Loucy (cell line): Measurements from ENCODE around the gene PHKA1.

Experiments
- H2AFZ ChIP-seq: fragments of 200-600 bp; sonication (generic); 2 replicates; pipeline ENCODE4 v1.6.0; 2016; ENCODE audit warnings: antibody characterized with exemption, mild to moderate bottlenecking, low read length, moderate library complexity
- H3F3A ChIP-seq: fragments of 200-600 bp; 2 replicates; pipeline ENCODE4 v1.6.0; 2016; ENCODE audit warnings: antibody characterized with exemption, low read depth, mild to moderate bottlenecking
- H3K27me3 ChIP-seq: fragments of 200-600 bp; sonication (generic); 2 replicates; pipeline ENCODE4 v1.6.1; 2014; ENCODE audit warnings: low read length, mild to moderate bottlenecking; ENCODE audit not compliant: insufficient read depth, poor library complexity, severe bottlenecking
- H3K36me3 ChIP-seq: fragments of 200-600 bp; sonication (generic); 2 replicates; pipeline ENCODE4 v1.6.1; 2016; ENCODE audit warnings: low read length; ENCODE audit not compliant: insufficient read depth
- H3K4me1 ChIP-seq: fragments of 200-600 bp; sonication (generic); 2 replicates; pipeline ENCODE4 v1.5.1; 2014; ENCODE audit warnings: low read length, mild to moderate bottlenecking; ENCODE audit not compliant: insufficient read depth, poor library complexity, severe bottlenecking
- H3K4me2 ChIP-seq: fragments of 200-600 bp; sonication (generic); 2 replicates; pipeline ENCODE4 v1.6.0; 2014; ENCODE audit warnings: antibody characterized with exemption, low read length, low read depth, mild to moderate bottlenecking; ENCODE audit not compliant: poor library complexity, severe bottlenecking
- H3K4me3 ChIP-seq: fragments of 200-600 bp; sonication (generic); 2 replicates; pipeline ENCODE4 v1.5.1; 2014; ENCODE audit warnings: low read length, mild to moderate bottlenecking, mixed read lengths; ENCODE audit not compliant: poor library complexity, severe bottlenecking
- H3K79me2 ChIP-seq: fragments of 200-600 bp; sonication (generic); 2 replicates; pipeline ENCODE4 v1.6.1; 2014; ENCODE audit warnings: low read length; ENCODE audit not compliant: insufficient read depth
- H3K9ac ChIP-seq: fragments of 200-600 bp; sonication (generic); 2 replicates; pipeline ENCODE4 v1.6.0; 2014; ENCODE audit warnings: mild to moderate bottlenecking, low read depth, low read length, moderate library complexity; ENCODE audit not compliant: poor library complexity, severe bottlenecking
- H3K9me2 ChIP-seq: fragments of 200-600 bp; sonication (generic); replicated peaks from 2 replicates; pipeline ENCODE4 v1.6.1; 2016; ENCODE audit warnings: low read depth, low read length, mixed read lengths
- H3K9me3 ChIP-seq: fragments of 200-600 bp; sonication (generic); 2 replicates; pipeline ENCODE4 v1.6.1; 2014; ENCODE audit warnings: mild to moderate bottlenecking, antibody characterized with exemption, low read length, low read depth; ENCODE audit not compliant: insufficient read depth
- H4K20me1 ChIP-seq: fragments of 200-600 bp; sonication (generic); 2 replicates; pipeline ENCODE4 v1.6.0; 2014; ENCODE audit warnings: antibody characterized with exemption, low read length, mild to moderate bottlenecking; ENCODE audit not compliant: insufficient read depth, poor library complexity, severe bottlenecking
- EZH2phosphoT487 ChIP-seq: fragments of 200-600 bp; IDR thresholded peaks from 2 replicates; pipeline ENCODE4 v1.6.1; 2018; ENCODE audit warnings: antibody characterized with exemption, mild to moderate bottlenecking, moderate library complexity, borderline replicate concordance
- TF ChIP-seq, protein P1 (sequence below): fragments of 200-600 bp; sonication (generic); conservative IDR thresholded peaks from 2 replicates; pipeline ENCODE4 v1.5.1; 2014; ENCODE audit warnings: mild to moderate bottlenecking, antibody characterized with exemption, low read length

PHKA1 gene

GRCh38 chrX:72576141-72576894 is 137.8 kb downstream of the PHKA1 start:
- Histone ChIP-seq H3K36me3 (no peaks in the 10 kb centered on the region), H3K27me3 (no peaks in the 10 kb centered on the region), H3K4me2 (no peak overlapping the region), H3K4me1 (peaks cover 5% of the 10 kb centered on the region), H3K79me2 (peaks cover 10% of the 10 kb centered on the region), H3K9me2 (no peaks in the 10 kb centered on the region), H3K4me3 (no peak overlapping the region), H2AFZ (no peak overlapping the region), H4K20me1 (no peaks in the 10 kb centered on the region), H3F3A (no peaks in the 10 kb centered on the region), H3K9me3 (no peaks in the 10 kb centered on the region), H3K9ac (no peak overlapping the region)
- TF ChIP-seq EZH2phosphoT487 = no peak
- TF ChIP-seq, protein P1, sequence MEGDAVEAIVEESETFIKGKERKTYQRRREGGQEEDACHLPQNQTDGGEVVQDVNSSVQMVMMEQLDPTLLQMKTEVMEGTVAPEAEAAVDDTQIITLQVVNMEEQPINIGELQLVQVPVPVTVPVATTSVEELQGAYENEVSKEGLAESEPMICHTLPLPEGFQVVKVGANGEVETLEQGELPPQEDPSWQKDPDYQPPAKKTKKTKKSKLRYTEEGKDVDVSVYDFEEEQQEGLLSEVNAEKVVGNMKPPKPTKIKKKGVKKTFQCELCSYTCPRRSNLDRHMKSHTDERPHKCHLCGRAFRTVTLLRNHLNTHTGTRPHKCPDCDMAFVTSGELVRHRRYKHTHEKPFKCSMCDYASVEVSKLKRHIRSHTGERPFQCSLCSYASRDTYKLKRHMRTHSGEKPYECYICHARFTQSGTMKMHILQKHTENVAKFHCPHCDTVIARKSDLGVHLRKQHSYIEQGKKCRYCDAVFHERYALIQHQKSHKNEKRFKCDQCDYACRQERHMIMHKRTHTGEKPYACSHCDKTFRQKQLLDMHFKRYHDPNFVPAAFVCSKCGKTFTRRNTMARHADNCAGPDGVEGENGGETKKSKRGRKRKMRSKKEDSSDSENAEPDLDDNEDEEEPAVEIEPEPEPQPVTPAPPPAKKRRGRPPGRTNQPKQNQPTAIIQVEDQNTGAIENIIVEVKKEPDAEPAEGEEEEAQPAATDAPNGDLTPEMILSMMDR = no peak

- Histone ChIP-seq H3K4me2 (peak overlapping the region; percentile 58), H3K79me2 (peaks cover 17% of the 10 kb centered on the region), H3K27me3 (no peaks in the 10 kb centered on the region), H3K9me2 (no peaks in the 10 kb centered on the region), H3F3A (no peaks in the 10 kb centered on the region), H3K4me3 (peak overlapping the region; percentile 94), H3K36me3 (peaks cover 2% of the 10 kb centered on the region; the same call in 1 of the 2 replicates), H3K4me1 (peaks cover 5% of the 10 kb centered on the region), H3K9me3 (no peaks in the 10 kb centered on the region), H3K9ac (peak overlapping the region; percentile 75), H4K20me1 (no peaks in the 10 kb centered on the region), H2AFZ (peak overlapping the region; percentile 99)
- TF ChIP-seq, protein P1 = 0 out of 2 replicates have a peak, but pooled peaks have one; percentile 13
- no peak for TF ChIP-seq EZH2phosphoT487
Measured at GRCh38 chrX:72573158-72573511, 141.0 kb downstream of the PHKA1 start.

GRCh38 chrX:72572248-72573157 is 141.6 kb downstream of the PHKA1 start, which contains the start of gene HDAC8:
TSS of gene HDAC8 (minus strand) at chrX:72572843. CDS start at chrX:72572761, 82 bp downstream.
- peak within 1 kb of the TSS; percentile 70 for H3K4me2 ChIP-seq
- peak within 1 kb of the TSS; percentile 94 for H3K4me3 ChIP-seq
- no peaks in the 10 kb centered on the region for H3K9me2 ChIP-seq
- H3K9me3 ChIP-seq = no peaks in the 10 kb centered on the region
- H3F3A ChIP-seq = no peaks in the 10 kb centered on the region
- no peaks in the 10 kb centered on the region for H3K27me3 ChIP-seq
- H3K79me2 ChIP-seq = peaks cover 17% of the 10 kb centered on the region
- no peaks in the 10 kb centered on the region for H4K20me1 ChIP-seq
- H3K4me1 ChIP-seq = peaks cover 5% of the 10 kb centered on the region
- TF ChIP-seq EZH2phosphoT487 = no peak
- TF ChIP-seq, protein P1 = no peak
- peaks cover 8% of the 10 kb centered on the region; the same call in 1 of the 2 replicates for H3K36me3 ChIP-seq
- peak within 1 kb of the TSS; percentile 99 for H2AFZ ChIP-seq
- peak within 1 kb of the TSS; percentile 75 for H3K9ac ChIP-seq
